Common myeloid progenitor, CD34-positive (primary cell): ENCODE results near the gene SYCP2. TPM values are rescaled to one million over a fixed set of nuclear protein-coding genes. Genes with fewer than 3 reads are reported as not detected.

Experiments used
- CTCF ChIA-PET: fragments of 350-600 bp; sonication (Branson Sonifier 250); formaldehyde crosslinking; loops from one replicate; lab custom pipeline; 2021; ENCODE audit warnings: antibody characterized with exemption; lab: Charles Lee
- POLR2A ChIA-PET: fragments of 350-600 bp; sonication (Branson Sonifier 250); formaldehyde crosslinking; loops from one replicate; lab custom pipeline; 2021; ENCODE audit warnings: antibody characterized with exemption; lab: Charles Lee
- DNase-seq, 3 donors: peaks; one replicate each; pipeline versions ENCODE4 v3.0.0 to v3.0.0-alpha.2; 2013
- H3K27ac ChIP-seq, 2 experiments: 1 replicate in 1 of 2; 2 replicates in 1 of 2; pipeline ENCODE4 v1.7.0; 2013; ENCODE audit warnings: inconsistent platforms in 2 of 2, low read length in 2 of 2, mild to moderate bottlenecking in 2 of 2, low read depth in 1 of 2, moderate library complexity in 1 of 2; ENCODE audit not compliant: severe bottlenecking in 2 of 2, insufficient read depth in 1 of 2, poor library complexity in 1 of 2
- H3K27me3 ChIP-seq, 5 experiments: replicated peaks in 2 of 5; 1 replicate in 3 of 5; 2 replicates in 2 of 5; pipeline versions ENCODE4 v1.6.1 to v1.7.0; 2013; ENCODE audit warnings: low read length in 4 of 5, mild to moderate bottlenecking in 2 of 5, moderate library complexity in 2 of 5, inconsistent platforms in 1 of 5; ENCODE audit not compliant: insufficient read depth in 5 of 5, control insufficient read depth in 4 of 5
- H3K36me3 ChIP-seq, 4 experiments: 1 replicate in 2 of 4; 2 replicates in 2 of 4; pipeline versions ENCODE4 v1.6.1 to v1.7.0; 2013; ENCODE audit warnings: low read length in 3 of 4, control low read depth in 1 of 4, mild to moderate bottlenecking in 1 of 4; ENCODE audit not compliant: control insufficient read depth in 4 of 4, insufficient read depth in 4 of 4
- H3K4me1 ChIP-seq, 4 experiments: 1 replicate in 3 of 4; 2 replicates in 1 of 4; pipeline versions ENCODE4 v1.6.1 to v1.7.1; 2013; ENCODE audit warnings: low read length in 3 of 4, mild to moderate bottlenecking in 3 of 4, control low read depth in 1 of 4, inconsistent platforms in 1 of 4, moderate library complexity in 1 of 4; ENCODE audit not compliant: control insufficient read depth in 4 of 4, insufficient read depth in 4 of 4; ENCODE audit errors: control extremely low read depth in 1 of 4
- H3K4me3 ChIP-seq, 7 experiments: 1 replicate in 4 of 7; 2 replicates in 3 of 7; pipeline versions ENCODE4 v1.5.1 to v1.7.0; 2013; ENCODE audit warnings: mild to moderate bottlenecking in 7 of 7, low read length in 6 of 7, moderate library complexity in 6 of 7, inconsistent platforms in 2 of 7, low read depth in 2 of 7, control low read depth in 1 of 7; ENCODE audit not compliant: insufficient read depth in 4 of 7, control insufficient read depth in 1 of 7; ENCODE audit errors: extremely low read depth in 1 of 7
- H3K9me3 ChIP-seq, 5 experiments: 1 replicate in 4 of 5; 2 replicates in 1 of 5; pipeline versions ENCODE4 v1.6.1 to v1.7.1; 2013; ENCODE audit warnings: low read length in 4 of 5, mild to moderate bottlenecking in 2 of 5, inconsistent platforms in 1 of 5, low read depth in 1 of 5, moderate library complexity in 1 of 5; ENCODE audit not compliant: control insufficient read depth in 4 of 5, insufficient read depth in 2 of 5; ENCODE audit errors: control extremely low read depth in 1 of 5
- WGBS: methylation state at CpG from one replicate; pipeline ENCODE4 v1.1.5; 2013; ENCODE audit not compliant: insufficient coverage; 5-methylcytosine and 5-hydroxymethylcytosine counted together
- polyA plus RNA-seq: library from polyadenylated mRNA; unstranded; fragments of 120-200 nt; gene quantifications from one replicate; pipeline ENCODE4 v1.2.1, GENCODE V29; 2013

The SYCP2 gene
- 1.9 TPM for polyA plus RNA-seq

- Histone ChIP-seq H3K27ac (no peak within 1 kb of the TSS), H3K9me3 (no peaks in the 10 kb centered on the region), H3K36me3 (no peaks in the 10 kb centered on the region), H3K27me3 (no peaks in the 10 kb centered on the region), H3K4me3 (peak within 1 kb of the TSS; percentile 32 to 75 (median 64)), H3K4me1 (peaks cover 0 to 19% (median 15%) of the 10 kb centered on the region in 4 experiments)
- peak; percentile 43 to 71 (median 68) for DNase-seq
- ChIA-PET POLR2A (no interaction called here), CTCF (interaction anchor here (1.1 to 2.8 kb wide), 3 partner anchors 12 to 36 kb away, joined by 3 to 22 read pairs (median 3); no protein-coding TSS in a partner anchor)
- 47% methylated on average over 33 of the region's 65 CpGs for WGBS
Observed at GRCh38 chr20:59933296-59933848, at the start of gene SYCP2. SYCP2 (minus strand) TSS chr20:59933637; CDS start chr20:59922413, 11,224 bp downstream.

- ChIA-PET CTCF (no interaction called here), POLR2A (no interaction called here)
- Histone ChIP-seq H3K9me3 (no peaks in the 10 kb centered on the region), H3K27ac (no peak overlapping the region), H3K27me3 (no peaks in the 10 kb centered on the region), H3K36me3 (no peaks in the 10 kb centered on the region), H3K4me3 (no peak overlapping the region), H3K4me1 (peaks cover 7 to 34% (median 20%) of the 10 kb centered on the region in 4 experiments)
- DNase-seq = no peak
- 94% methylated on average over 6 of the region's 9 CpGs for WGBS
Observed at GRCh38 chr20:59983076-59983475, 49.6 kb upstream of the SYCP2 start.

- POLR2A ChIA-PET = no interaction called here
- no peak overlapping the region for H3K4me3 ChIP-seq
- H3K27me3 ChIP-seq = no peaks in the 10 kb centered on the region
- CTCF ChIA-PET = no interaction called here
- no peaks in the 10 kb centered on the region for H3K36me3 ChIP-seq
- peaks cover 0 to 2% (median 0%) of the 10 kb centered on the region in 4 experiments for H3K4me1 ChIP-seq
- no peaks in the 10 kb centered on the region for H3K9me3 ChIP-seq
- no peak for DNase-seq
- WGBS = 97% methylated on average over 7 of the region's 9 CpGs
- H3K27ac ChIP-seq = no peak overlapping the region
Observed at GRCh38 chr20:59977086-59977485, 43.6 kb upstream of the SYCP2 start.

GRCh38 chr20:59976156-59976782, 42.8 kb upstream of the SYCP2 start:
- POLR2A ChIA-PET = no interaction called here
- DNase-seq = no peak
- Histone ChIP-seq H3K4me1 (peaks cover 0 to 2% (median 0%) of the 10 kb centered on the region in 4 experiments), H3K27ac (no peak overlapping the region), H3K9me3 (no peaks in the 10 kb centered on the region), H3K27me3 (no peaks in the 10 kb centered on the region), H3K4me3 (no peak overlapping the region), H3K36me3 (no peaks in the 10 kb centered on the region)
- CTCF ChIA-PET = interaction anchor here (1.0 to 1.6 kb wide), 2 partner anchors 10 to 30 kb away, joined by 3 to 5 read pairs; no protein-coding TSS in a partner anchor
- WGBS = 95% methylated on average over 4 of the region's 6 CpGs

- Histone ChIP-seq H3K4me3 (no peak overlapping the region), H3K9me3 (no peaks in the 10 kb centered on the region), H3K27me3 (no peaks in the 10 kb centered on the region), H3K27ac (no peak overlapping the region), H3K36me3 (no peaks in the 10 kb centered on the region), H3K4me1 (peaks cover 0 to 2% (median 0%) of the 10 kb centered on the region in 4 experiments)
- no peak for DNase-seq
- ChIA-PET POLR2A (no interaction called here), CTCF (interaction anchor here (0.8 to 3.8 kb wide), 3 partner anchors 9 to 19 kb away, joined by 3 to 14 read pairs (median 11); no protein-coding TSS in a partner anchor)
- 96% methylated on average over 7 of the region's 12 CpGs for WGBS
Observed at GRCh38 chr20:59972037-59972801, 38.8 kb upstream of the SYCP2 start.

- no CpG with 5 or more reads among the region's 1 CpG for WGBS
- Histone ChIP-seq H3K27me3 (no peaks in the 10 kb centered on the region), H3K36me3 (no peaks in the 10 kb centered on the region), H3K9me3 (no peaks in the 10 kb centered on the region), H3K4me1 (peaks cover 0 to 2% (median 0%) of the 10 kb centered on the region in 4 experiments), H3K4me3 (no peak overlapping the region), H3K27ac (no peak overlapping the region)
- DNase-seq = no peak
- ChIA-PET POLR2A (no interaction called here), CTCF (interaction anchor here (0.8 to 3.8 kb wide), 3 partner anchors 10 to 18 kb away, joined by 3 to 14 read pairs (median 11); no protein-coding TSS in a partner anchor)
Observed at GRCh38 chr20:59971428-59971827, 38.0 kb upstream of the SYCP2 start.
